Gastroesophageal sphincter (tissue), 4 donors: ENCODE results near the gene ALLC. TPM values are rescaled to one million over a fixed set of nuclear protein-coding genes. Genes with fewer than 3 reads are reported as not detected.

Experiments
- ATAC-seq: fragments of 150-250 bp; one replicate; pipeline ENCODE4 v1.9.1; 2016; ENCODE audit warnings: mild to moderate bottlenecking, moderate library complexity
- H3K27ac ChIP-seq, 4 donors: fragments of 200-600 bp; sonication (generic) in 3 of 4; 1 replicate in 3 of 4; 2 replicates in 1 of 4; pipeline ENCODE4 v1.5.1; 2016 to 2019
- H3K27me3 ChIP-seq: fragments of 200-600 bp; sonication (generic); one replicate; pipeline ENCODE4 v1.5.1; 2019
- H3K36me3 ChIP-seq, 2 donors: fragments of 200-600 bp; sonication (generic); one replicate each; pipeline ENCODE4 v1.5.1; 2019; ENCODE audit warnings: control low read depth in 1 of 2
- H3K4me1 ChIP-seq, 3 donors: fragments of 200-600 bp; sonication (generic); 1 replicate in 2 of 3; 2 replicates in 1 of 3; pipeline ENCODE4 v1.5.1; 2016 to 2019; ENCODE audit warnings: control low read depth in 2 of 3
- H3K4me3 ChIP-seq, 2 donors: fragments of 200-600 bp; sonication (generic); one replicate each; pipeline ENCODE4 v1.5.1; 2019; ENCODE audit warnings: mild to moderate bottlenecking in 1 of 2, moderate library complexity in 1 of 2
- H3K9me3 ChIP-seq, 3 donors: fragments of 200-600 bp; sonication (generic); one replicate each; pipeline ENCODE4 v1.5.1; 2017 to 2019; ENCODE audit warnings: control low read depth in 2 of 3
- EP300 ChIP-seq: sonication (generic); formaldehyde crosslinking; IDR thresholded peaks from one replicate; pipeline ENCODE4 v1.6.1; 2017; ENCODE audit warnings: antibody characterized with exemption, mild to moderate bottlenecking
- POLR2A ChIP-seq, 2 donors: fragments of 450-650 bp; IDR thresholded peaks; one replicate each; pipeline ENCODE4 v1.6.1; 2017; ENCODE audit warnings: antibody characterized with exemption in 2 of 2, mild to moderate bottlenecking in 2 of 2, moderate library complexity in 1 of 2
- POLR2AphosphoS5 ChIP-seq: sonication (generic); formaldehyde crosslinking; IDR thresholded peaks from one replicate; pipeline ENCODE4 v1.6.1; 2017; ENCODE audit warnings: antibody characterized with exemption
- WGBS, 2 donors: methylation state at CpG; one replicate each; pipeline ENCODE4 v1.1.5; 2018; ENCODE audit warnings: low coverage in 1 of 2; 5-methylcytosine and 5-hydroxymethylcytosine counted together
- total RNA-seq, 4 donors: library from RNA; depleted of rRNA; stranded (reverse); fragments of >200 nt; gene quantifications; one replicate each; pipeline ENCODE4 v1.1.0, GENCODE V29; 2016
- TF ChIP-seq, protein P1 (sequence below), 4 experiments: fragments of 200-600 bp in 2 of 4; fragments of 450-650 bp in 2 of 4; sonication (generic) in 1 of 4; IDR thresholded peaks; one replicate each; pipeline ENCODE4 v1.5.1; 2017 to 2019; ENCODE audit warnings: antibody characterized with exemption in 4 of 4, mild to moderate bottlenecking in 2 of 4, moderate library complexity in 2 of 4

The ALLC gene
- total RNA-seq, 4 donors from 2014 or later: not detected

GRCh38 chr2:3626812-3627499 is 31.0 kb upstream of the ALLC start:
- ATAC-seq: no peak
- H3K27ac ChIP-seq: peak overlapping the region in 3 of 4 donors; percentile 39 to 53 (median 46)

GRCh38 chr2:3627500-3628100 is 30.4 kb upstream of the ALLC start:
- H3K36me3 ChIP-seq: no peaks in the 10 kb centered on the region
- peaks cover 0 to 19% (median 0%) of the 10 kb centered on the region in 3 donors for H3K9me3 ChIP-seq
- TF ChIP-seq POLR2AphosphoS5 (no peak), POLR2A (IDR thresholded peaks at IDR 0.05) (no peak), EP300 (no peak)
- TF ChIP-seq, protein P1, sequence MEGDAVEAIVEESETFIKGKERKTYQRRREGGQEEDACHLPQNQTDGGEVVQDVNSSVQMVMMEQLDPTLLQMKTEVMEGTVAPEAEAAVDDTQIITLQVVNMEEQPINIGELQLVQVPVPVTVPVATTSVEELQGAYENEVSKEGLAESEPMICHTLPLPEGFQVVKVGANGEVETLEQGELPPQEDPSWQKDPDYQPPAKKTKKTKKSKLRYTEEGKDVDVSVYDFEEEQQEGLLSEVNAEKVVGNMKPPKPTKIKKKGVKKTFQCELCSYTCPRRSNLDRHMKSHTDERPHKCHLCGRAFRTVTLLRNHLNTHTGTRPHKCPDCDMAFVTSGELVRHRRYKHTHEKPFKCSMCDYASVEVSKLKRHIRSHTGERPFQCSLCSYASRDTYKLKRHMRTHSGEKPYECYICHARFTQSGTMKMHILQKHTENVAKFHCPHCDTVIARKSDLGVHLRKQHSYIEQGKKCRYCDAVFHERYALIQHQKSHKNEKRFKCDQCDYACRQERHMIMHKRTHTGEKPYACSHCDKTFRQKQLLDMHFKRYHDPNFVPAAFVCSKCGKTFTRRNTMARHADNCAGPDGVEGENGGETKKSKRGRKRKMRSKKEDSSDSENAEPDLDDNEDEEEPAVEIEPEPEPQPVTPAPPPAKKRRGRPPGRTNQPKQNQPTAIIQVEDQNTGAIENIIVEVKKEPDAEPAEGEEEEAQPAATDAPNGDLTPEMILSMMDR (IDR thresholded peaks at IDR 0.05): no peak
- H3K4me3 ChIP-seq: no peak overlapping the region
- H3K4me1 ChIP-seq: peaks cover 0 to 45% (median 0%) of the 10 kb centered on the region in 3 donors
- 85 to 88% methylated on average over 11 to 15 of the region's 21 CpGs for WGBS, 2 donors
- ATAC-seq: no peak
- no peak overlapping the region for H3K27ac ChIP-seq
- H3K27me3 ChIP-seq: no peaks in the 10 kb centered on the region

More at GRCh38 chr2:3626812-3627499, 31.0 kb upstream of the ALLC start:
- TF ChIP-seq POLR2A (IDR thresholded peaks at IDR 0.05): no peak
- TF ChIP-seq POLR2AphosphoS5: no peak
- TF ChIP-seq, protein P1 (IDR thresholded peaks at IDR 0.05): no peak
- no peak for TF ChIP-seq EP300
- Histone ChIP-seq H3K4me3 (no peak overlapping the region), H3K36me3 (no peaks in the 10 kb centered on the region), H3K4me1 (peaks cover 0 to 45% (median 0%) of the 10 kb centered on the region in 3 donors), H3K27me3 (no peaks in the 10 kb centered on the region), H3K9me3 (peaks cover 0 to 19% (median 0%) of the 10 kb centered on the region in 3 donors)
- 60 to 67% methylated on average over 7 to 9 of the region's 25 CpGs for WGBS, 2 donors

DNA sequence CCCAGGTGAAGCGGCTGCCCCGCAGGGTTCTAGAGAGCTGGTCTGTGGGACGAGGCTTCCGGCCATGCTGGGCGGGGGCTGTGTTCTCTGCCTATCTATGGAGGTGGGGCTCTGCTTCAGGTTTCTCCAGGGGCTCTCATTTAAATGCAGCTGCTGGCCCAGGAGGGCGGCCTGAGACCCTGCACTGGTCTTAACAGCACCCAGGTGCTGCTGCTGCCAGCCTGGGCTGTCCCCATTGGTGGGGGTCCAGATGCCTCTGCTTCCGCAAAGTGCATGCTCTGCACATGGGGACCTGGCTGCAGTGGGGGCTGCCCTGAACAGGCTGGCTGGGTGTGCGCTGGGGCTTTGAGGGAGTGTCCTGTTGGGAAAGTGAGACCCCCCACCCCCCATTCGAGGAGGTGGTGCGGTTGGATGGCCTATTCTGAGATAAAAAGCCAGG is 29.7 kb upstream of the ALLC start:
- peaks cover 0 to 15% (median 0%) of the 10 kb centered on the region in 3 donors for H3K9me3 ChIP-seq
- WGBS, 2 donors: no CpG with 5 or more reads among the region's 10 CpGs
- TF ChIP-seq EP300 (no peak), POLR2AphosphoS5 (no peak), POLR2A (IDR thresholded peaks at IDR 0.05) (no peak)
- TF ChIP-seq, protein P1 (IDR thresholded peaks at IDR 0.05): no peak
- H3K27ac ChIP-seq: peak overlapping the region in 1 of 4 donors; percentile 24
- no peaks in the 10 kb centered on the region for H3K27me3 ChIP-seq
- no peak overlapping the region for H3K4me3 ChIP-seq
- ATAC-seq: no peak
- no peaks in the 10 kb centered on the region for H3K36me3 ChIP-seq
- H3K4me1 ChIP-seq: peaks cover 0 to 45% (median 0%) of the 10 kb centered on the region in 3 donors

DNA sequence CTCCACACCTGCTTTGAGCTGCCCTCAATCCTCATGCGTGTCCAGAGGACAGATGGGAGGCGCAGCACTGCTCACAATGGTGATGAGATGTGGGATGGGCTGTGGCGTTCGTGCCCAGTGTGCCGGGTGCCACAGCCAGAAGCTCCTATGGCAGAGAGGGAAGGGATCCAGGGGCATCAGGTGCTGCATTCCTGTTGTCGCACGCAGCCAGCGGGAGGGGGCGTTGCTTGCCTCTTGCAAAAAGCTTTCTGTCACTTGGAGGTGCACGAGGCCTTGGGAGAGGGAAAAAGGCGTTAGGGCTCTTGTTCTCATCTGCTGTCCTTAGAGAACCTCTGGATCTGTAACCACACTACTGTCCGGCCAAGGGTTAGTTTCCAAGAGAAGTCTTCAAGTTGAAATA is 29.2 kb upstream of the ALLC start:
- Histone ChIP-seq H3K4me1 (peaks cover 0 to 45% (median 0%) of the 10 kb centered on the region in 3 donors), H3K36me3 (no peaks in the 10 kb centered on the region), H3K9me3 (peaks cover 0 to 10% (median 0%) of the 10 kb centered on the region in 3 donors), H3K27ac (no peak overlapping the region), H3K4me3 (no peak overlapping the region), H3K27me3 (no peaks in the 10 kb centered on the region)
- ATAC-seq: no peak
- no peak for TF ChIP-seq EP300
- TF ChIP-seq POLR2A (IDR thresholded peaks at IDR 0.05): no peak
- TF ChIP-seq POLR2AphosphoS5: no peak
- TF ChIP-seq, protein P1 (IDR thresholded peaks at IDR 0.05): no peak
- 27 to 46% methylated on average over 2 to 3 of the region's 12 CpGs for WGBS, 2 donors
